ENCODE data around the gene CUBN.

The CUBN gene

GRCh38 chr10:17007418-17007770, 122.2 kb downstream of the CUBN start:
- DNase-seq, result no peak

GRCh38 chr10:17006631-17007417, 122.8 kb downstream of the CUBN start:
- DNase-seq, result no peak

DNA sequence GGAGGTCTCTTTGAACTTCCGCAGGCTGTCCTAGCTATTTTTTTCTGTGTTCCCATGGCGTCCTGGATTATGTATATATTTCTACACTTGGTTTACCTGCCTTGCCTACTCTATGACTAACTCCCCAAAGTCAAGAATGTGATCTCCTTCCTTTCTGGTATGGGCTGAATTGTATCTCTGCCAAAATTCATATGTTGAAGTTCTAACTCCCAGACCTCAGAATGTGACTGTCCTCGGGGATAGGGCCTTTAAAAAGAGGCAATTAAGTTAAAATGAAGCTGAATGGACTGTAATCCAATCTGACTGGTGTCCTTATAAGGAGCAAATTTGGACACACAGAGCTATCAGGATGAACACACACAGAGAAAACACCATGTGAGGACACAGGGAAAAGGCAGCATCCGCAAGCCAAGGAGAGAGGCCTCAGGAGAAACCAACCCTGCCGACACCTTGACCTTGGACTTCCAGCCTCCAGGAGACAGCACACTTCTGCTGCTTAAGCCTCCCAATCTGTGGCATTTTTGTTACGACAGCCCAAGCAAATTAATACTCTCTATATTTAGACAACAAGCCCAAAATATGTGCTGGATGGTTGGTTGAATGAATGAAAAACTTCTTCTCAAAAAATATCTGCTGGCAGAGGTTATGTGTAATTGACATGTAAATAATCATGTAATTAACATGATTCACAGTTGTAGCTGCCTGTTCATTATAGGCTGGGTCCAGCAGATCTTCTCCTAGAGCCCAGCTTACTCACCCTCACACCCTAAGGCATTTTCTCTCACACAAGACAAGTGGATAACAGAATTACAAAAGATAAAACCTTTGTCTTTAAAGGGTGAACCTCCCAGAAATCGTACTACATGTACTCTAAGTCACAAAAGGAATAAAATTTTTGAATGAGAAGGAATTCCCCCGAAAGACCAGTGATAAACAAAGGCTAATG, 123.7 kb downstream of the CUBN start:
- no peak for DNase-seq

- no peak for DNase-seq
These were observed 124.7 kb downstream of the CUBN start for GRCh38 chr10:17004801-17005380.

GRCh38 chr10:17003651-17004286, 125.8 kb downstream of the CUBN start:
- peak; percentile 79 for DNase-seq

GRCh38 chr10:17003151-17003550, 126.5 kb downstream of the CUBN start:
- DNase-seq, result peak; percentile 98

- peak; percentile 93 for DNase-seq
These were observed 127.5 kb downstream of the CUBN start for GRCh38 chr10:17001961-17002749.

DNA sequence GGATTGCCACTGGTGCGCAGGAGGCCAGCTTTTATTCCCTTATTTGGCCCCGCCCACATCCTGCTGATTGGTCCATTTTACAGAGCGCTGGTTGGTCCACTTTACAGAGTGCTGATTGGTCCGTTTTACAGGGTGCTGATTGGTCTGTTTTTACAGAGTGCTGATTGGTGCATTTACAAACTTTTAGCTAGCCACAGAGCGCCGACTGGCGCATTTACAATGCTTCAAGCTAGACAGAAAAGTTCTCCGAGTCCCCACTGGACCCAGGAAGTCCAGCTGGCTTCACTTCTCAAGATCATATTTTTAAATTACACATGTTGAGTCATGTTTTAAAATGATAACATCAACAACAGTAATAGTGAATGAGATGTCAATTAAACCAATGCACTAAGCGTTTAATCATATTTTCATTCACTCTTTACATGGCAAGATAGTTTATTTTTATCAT, 128.3 kb downstream of the CUBN start:
- DNase-seq, result peak; percentile 60

- peak; percentile 82 for DNase-seq
These were observed 129.8 kb downstream of the CUBN start for GRCh38 chr10:16999665-17000451.

- peak; percentile 78 for DNase-seq
These were observed 133.1 kb downstream of the CUBN start for GRCh38 chr10:16996530-16996964.

- DNase-seq, result peak; percentile 61
These were observed 133.6 kb downstream of the CUBN start for GRCh38 chr10:16995867-16996529.

DNA sequence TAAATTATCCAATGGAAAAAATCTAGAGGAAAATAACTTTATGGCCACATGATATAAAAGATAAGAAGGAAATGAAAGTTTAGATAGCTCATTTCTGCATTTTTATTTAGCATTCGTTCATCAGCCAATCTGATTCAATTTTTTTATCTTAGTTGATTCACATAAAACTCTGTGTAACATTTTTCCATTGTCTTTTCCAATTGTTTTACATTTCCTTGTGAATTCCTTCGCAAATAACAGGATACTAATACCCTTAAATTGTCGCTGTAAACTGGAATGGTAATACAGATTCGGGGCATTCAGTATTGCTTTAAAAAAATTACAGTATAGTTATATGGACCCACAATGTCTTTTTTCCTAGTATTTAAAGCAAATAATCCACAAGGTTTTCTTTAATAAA, 136.4 kb downstream of the CUBN start:
- no peak for DNase-seq

DNA sequence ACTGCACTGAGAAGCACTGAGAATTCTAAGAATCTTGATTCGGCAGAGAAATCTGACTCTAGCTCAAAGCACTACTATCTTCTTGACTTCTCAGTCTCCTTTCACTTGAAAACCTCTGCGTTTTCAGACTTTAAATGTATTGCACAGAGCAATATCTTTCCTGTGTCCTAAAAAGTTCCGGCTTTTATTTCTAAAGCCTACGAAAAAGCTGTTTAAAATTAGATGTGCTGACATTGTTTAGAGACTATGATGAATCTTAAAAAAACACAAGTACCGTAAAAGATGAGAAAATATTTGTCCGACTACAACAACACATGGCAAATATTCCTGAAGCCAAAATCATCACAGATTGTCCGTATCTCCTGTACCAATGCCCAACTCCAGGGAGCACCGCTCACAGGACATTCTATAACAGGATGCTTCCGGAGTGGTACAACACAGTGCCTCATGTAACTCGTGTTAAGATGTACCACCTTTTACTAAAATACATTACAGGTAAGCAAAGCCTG, 136.9 kb downstream of the CUBN start:
- peak; percentile 68 for DNase-seq

DNA sequence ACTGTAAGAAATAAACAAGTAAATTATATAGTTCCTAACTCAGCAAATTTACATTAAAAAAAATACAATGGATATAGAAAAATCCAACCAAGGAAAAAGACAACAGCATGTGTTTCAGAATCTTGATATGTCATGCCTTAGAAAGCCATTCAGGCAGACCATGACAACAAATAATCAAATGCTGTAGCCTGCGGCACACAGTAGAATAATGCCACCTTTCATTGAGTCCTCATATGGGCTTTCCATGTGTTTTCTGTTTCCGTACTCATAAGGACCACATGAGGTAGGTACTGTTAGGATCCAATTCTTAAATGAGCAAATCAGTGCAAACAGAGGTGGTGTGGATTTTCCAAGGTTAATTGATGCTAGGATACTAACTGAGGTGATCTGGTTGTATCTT, 138.6 kb downstream of the CUBN start:
- no peak for DNase-seq

- peak; percentile 69 for DNase-seq
These were observed 139.8 kb downstream of the CUBN start for GRCh38 chr10:16989826-16990293.

DNA sequence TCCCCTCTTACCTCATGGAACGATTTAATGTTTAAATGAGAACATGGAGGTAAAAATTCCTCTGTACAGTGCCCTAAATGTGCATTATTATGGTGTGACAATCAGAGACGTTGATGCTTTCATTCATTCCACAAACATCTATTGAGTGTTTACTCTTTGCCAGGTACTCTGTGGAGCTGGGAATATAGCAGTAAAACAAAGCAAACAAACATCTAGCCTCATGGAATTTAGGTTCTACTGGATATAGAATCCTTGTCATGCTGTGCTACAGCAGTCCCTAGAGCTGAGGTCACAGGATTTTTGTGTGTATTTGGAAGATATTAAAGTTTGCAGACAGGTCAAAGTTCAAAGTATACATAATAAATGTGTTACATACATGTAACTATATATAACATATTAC, 140.7 kb downstream of the CUBN start:
- no peak for DNase-seq

DNA sequence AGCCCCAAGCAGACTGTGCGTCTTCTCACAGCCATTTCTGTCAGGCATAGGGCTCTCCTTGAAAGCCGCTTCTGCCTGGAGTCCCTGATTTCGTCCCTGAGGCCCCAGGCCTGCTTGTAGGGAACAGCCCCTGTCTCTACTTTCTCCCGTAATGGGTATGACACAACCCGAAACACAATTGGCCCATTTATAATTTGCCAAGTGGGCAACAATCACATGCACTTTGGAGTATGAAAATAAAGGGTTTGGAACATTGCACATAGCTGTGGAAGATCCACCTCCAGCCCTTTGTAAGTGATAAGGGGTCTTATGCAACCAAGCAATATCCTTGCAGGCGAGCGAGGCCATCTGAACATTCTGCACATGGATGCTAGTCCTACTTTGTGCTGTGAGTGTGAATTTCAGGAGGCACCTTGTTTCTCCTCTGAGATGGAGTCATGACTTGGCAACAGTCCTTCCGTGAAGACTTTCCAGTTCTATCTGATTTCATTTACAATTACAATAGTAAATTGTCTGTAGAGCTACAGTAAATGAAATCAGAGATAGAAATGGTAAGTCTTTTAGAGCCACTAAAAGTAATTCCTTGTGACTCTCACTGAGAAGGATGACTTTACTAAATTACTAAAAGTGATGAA, 141.5 kb downstream of the CUBN start:
- no peak for DNase-seq

GRCh38 chr10:16987206-16987621, 142.4 kb downstream of the CUBN start:
- peak; percentile 88 for DNase-seq

DNA sequence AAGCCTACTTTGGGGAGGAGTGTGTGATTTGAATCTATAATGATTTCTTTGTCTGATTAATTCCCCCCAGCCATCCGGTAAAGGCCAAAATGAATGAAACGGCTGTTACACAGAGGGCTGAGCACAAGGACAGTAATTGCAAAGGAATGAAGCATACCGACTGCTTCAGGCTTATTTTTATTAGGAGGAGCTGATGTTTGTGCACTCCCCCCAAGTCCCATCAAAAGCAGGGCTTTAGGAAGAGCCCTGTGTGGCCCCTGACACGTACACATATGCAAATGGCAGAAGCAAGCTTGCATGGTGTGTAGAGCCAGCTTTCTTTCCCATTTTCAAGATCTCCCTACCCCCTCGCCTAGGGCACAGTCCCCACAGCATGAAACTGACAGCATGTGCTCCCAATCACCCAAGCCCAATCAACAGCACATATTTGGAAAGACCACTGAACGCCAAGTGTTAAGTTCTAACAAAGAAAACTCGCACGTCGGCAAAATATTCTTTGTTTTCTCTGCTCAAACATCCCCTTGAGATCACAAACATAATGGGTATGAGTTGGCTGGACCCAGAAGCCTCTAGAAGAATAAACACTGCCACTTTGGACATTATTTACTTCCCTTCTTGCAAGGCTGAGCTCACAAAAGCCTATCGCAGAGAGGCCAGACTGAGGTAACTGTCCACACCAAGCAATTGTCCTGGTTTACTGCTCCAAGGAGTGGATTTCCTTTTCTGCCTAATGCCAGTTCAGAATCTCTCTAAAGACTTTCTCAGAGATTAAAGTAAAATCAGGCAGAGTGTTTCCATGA, 143.0 kb downstream of the CUBN start:
- DNase-seq, result peak; percentile 99

Measured in fibroblast of skin of back (primary cell).